GM12878 (cell line): ENCODE results near the gene EDC4. TPM values are rescaled to one million over a fixed set of nuclear protein-coding genes. Genes with fewer than 3 reads are reported as not detected.

ENCODE experiments used
- ATAC-seq: fragments of 200-7000 bp; cut with Tn5 transposase; 3 replicates; pipeline ENCODE4 v1.9.1; 2020; ENCODE audit warnings: mild to moderate bottlenecking, moderate library complexity
- BruUV-seq: library from RNA; stranded (reverse); fragments of 400-500 nt; replicated peaks from 2 replicates; lab custom pipeline; 2021; lab: Mats Ljungman, UMichigan
- CTCF ChIA-PET: fragments of 300-600 bp; sonication (Branson Sonifier 250); formaldehyde crosslinking; extraction: SDS; loops from one replicate; lab custom pipeline; 2021; ENCODE audit warnings: inconsistent platforms; lab: Yijun Ruan, JAX
- POLR2A ChIA-PET: fragments of 350-600 bp; formaldehyde crosslinking; extraction: SDS; loops from one replicate; lab custom pipeline; 2021; ENCODE audit warnings: inconsistent platforms; lab: Charles Lee
- RAD21 ChIA-PET: fragments of 300-600 bp; sonication (Branson Sonifier 250); formaldehyde crosslinking; loops from one replicate; lab custom pipeline; 2023; ENCODE audit warnings: antibody characterized with exemption; ENCODE audit not compliant: unreplicated experiment; lab: Charles Lee
- SMC1A ChIA-PET: fragments of 300-600 bp; sonication (Branson Sonifier 250); formaldehyde crosslinking; loops from one replicate; lab custom pipeline; 2023; ENCODE audit not compliant: unreplicated experiment, uncharacterized antibody; lab: Charles Lee
- DNase-seq: peaks from one replicate; pipeline ENCODE4 v3.0.0-alpha.2; 2011; ENCODE audit warnings: low read depth, low spot score
- FAIRE-seq: peaks from 3 replicates; lab custom pipeline; 2011; peaks lifted over from hg19 to GRCh38; lab: Jason Lieb, UNC
- H2AFZ ChIP-seq: 2 replicates; pipeline ENCODE4 v1.6.0; 2011; ENCODE audit warnings: low read depth, low read length, control low read depth; ENCODE audit not compliant: control insufficient read depth
- H3K27ac ChIP-seq: 2 replicates; pipeline ENCODE4 v1.5.1; 2011; ENCODE audit warnings: control low read depth; ENCODE audit not compliant: control insufficient read depth, insufficient read depth
- H3K27me3 ChIP-seq, 2 experiments: replicated peaks in 1 of 2; 2 replicates each; pipeline versions ENCODE4 v1.6.0 to v1.6.1; 2011; ENCODE audit warnings: low read length in 1 of 2; ENCODE audit not compliant: control insufficient read depth in 2 of 2, insufficient read depth in 2 of 2
- H3K36me3 ChIP-seq, 2 experiments: 2 replicates each; pipeline ENCODE4 v1.5.1; 2011; ENCODE audit warnings: low read length in 1 of 2; ENCODE audit not compliant: control insufficient read depth in 2 of 2, insufficient read depth in 2 of 2
- H3K4me1 ChIP-seq: 2 replicates; pipeline ENCODE4 v1.6.1; 2011; ENCODE audit warnings: mild to moderate bottlenecking, low read length, moderate library complexity, mixed read lengths; ENCODE audit not compliant: control insufficient read depth, insufficient read depth
- H3K4me2 ChIP-seq: 2 replicates; pipeline ENCODE4 v1.6.0; 2011; ENCODE audit warnings: control low read depth; ENCODE audit not compliant: control insufficient read depth, insufficient read depth
- H3K4me3 ChIP-seq: fragments of 200-600 bp; sonication (generic); 2 replicates; pipeline ENCODE4 v1.5.1; 2016
- H3K79me2 ChIP-seq: 2 replicates; pipeline ENCODE4 v1.6.0; 2011; ENCODE audit warnings: low read length; ENCODE audit not compliant: control insufficient read depth, insufficient read depth
- H3K9ac ChIP-seq: 2 replicates; pipeline ENCODE4 v1.8.0; 2011; ENCODE audit warnings: low read length, control low read depth, mixed read lengths; ENCODE audit not compliant: control insufficient read depth, insufficient read depth
- H3K9me3 ChIP-seq: replicated peaks from 3 replicates; pipeline ENCODE4 v1.5.1; 2011; ENCODE audit warnings: mild to moderate bottlenecking, low read length; ENCODE audit not compliant: control insufficient read depth, insufficient read depth
- H4K20me1 ChIP-seq: 2 replicates; pipeline ENCODE4 v1.6.0; 2011; ENCODE audit not compliant: control insufficient read depth, insufficient read depth
- CHD2 ChIP-seq: IDR thresholded peaks from 2 replicates; pipeline ENCODE4 v1.6.1; 2011; ENCODE audit warnings: low read depth, low read length, improper control_type of control experiment, borderline replicate concordance
- HCFC1 ChIP-seq: fragments of 150-350 bp; IDR thresholded peaks from 2 replicates; pipeline ENCODE4 v1.6.1; 2014; ENCODE audit warnings: low read length
- JUNB ChIP-seq: IDR thresholded peaks from 2 replicates; pipeline ENCODE4 v1.6.1; 2016; ENCODE audit warnings: antibody characterized with exemption, mild to moderate bottlenecking
- KLF5 ChIP-seq: fragments of 450-650 bp; IDR thresholded peaks from 2 replicates; pipeline ENCODE4 v1.6.1; 2014; ENCODE audit warnings: mild to moderate bottlenecking; ENCODE audit not compliant: partially characterized antibody
- MLLT1 ChIP-seq: fragments of 450-650 bp; IDR thresholded peaks from 2 replicates; pipeline ENCODE4 v1.6.1; 2016; ENCODE audit warnings: mild to moderate bottlenecking
- MTA3 ChIP-seq: IDR thresholded peaks from 2 replicates; pipeline ENCODE4 v1.6.1; 2012; ENCODE audit warnings: low read length, inconsistent platforms, borderline replicate concordance
- PML ChIP-seq: IDR thresholded peaks from 2 replicates; pipeline ENCODE4 v1.6.1; 2012; ENCODE audit warnings: low read length, inconsistent platforms
- RAD21 ChIP-seq: IDR thresholded peaks from 2 replicates; pipeline ENCODE4 v1.6.1; 2011; ENCODE audit warnings: mild to moderate bottlenecking, low read depth, low read length, moderate library complexity; ENCODE audit not compliant: insufficient read depth
- RELB ChIP-seq: fragments of 450-650 bp; IDR thresholded peaks from 2 replicates; pipeline ENCODE4 v1.6.1; 2017; ENCODE audit warnings: low read depth, mild to moderate bottlenecking, moderate library complexity
- SREBF1 ChIP-seq: IDR thresholded peaks from 2 replicates; pipeline ENCODE4 v1.6.1; 2012; ENCODE audit warnings: mild to moderate bottlenecking, low read length
- SUPT20H ChIP-seq: IDR thresholded peaks from 2 replicates; pipeline ENCODE4 v1.6.1; 2011; ENCODE audit warnings: low read depth, mild to moderate bottlenecking, low read length, moderate library complexity, borderline replicate concordance; ENCODE audit not compliant: control insufficient read depth
- WRNIP1 ChIP-seq: IDR thresholded peaks from 2 replicates; pipeline ENCODE4 v1.6.1; 2011; ENCODE audit warnings: low read depth, low read length, improper control_type of control experiment, borderline replicate concordance
- ZNF592 ChIP-seq: fragments of 450-650 bp; IDR thresholded peaks from 2 replicates; pipeline ENCODE4 v1.6.1; 2017; ENCODE audit warnings: mild to moderate bottlenecking, moderate library complexity
- ZSCAN29 ChIP-seq: fragments of 450-650 bp; IDR thresholded peaks from 2 replicates; pipeline ENCODE4 v1.6.1; 2017; ENCODE audit warnings: mild to moderate bottlenecking, moderate library complexity
- WGBS: methylation state at CpG from one replicate; pipeline ENCODE4 v1.1.6; 2016; ENCODE audit warnings: low lambda C conversion rate; ENCODE audit not compliant: insufficient replicate concordance, insufficient coverage; ENCODE audit errors: missing lambda C conversion rate; 5-methylcytosine and 5-hydroxymethylcytosine counted together
- in situ Hi-C: fragments of 300-500 bp; cut with MboI; formaldehyde crosslinking; loops from 9 replicates; pipeline ENCODE4 v1.14.3; 2018; ENCODE audit warnings: mixed read lengths
- intact Hi-C: fragments of 100-400 bp; cut with micrococcal nuclease; formaldehyde crosslinking; loops from one replicate; pipeline ENCODE4 v1.14.2; 2022; ENCODE audit not compliant: unreplicated experiment
- polyA plus RNA-seq, 11 experiments: library from polyadenylated mRNA; depleted of rRNA in 4 of 11; unstranded in 6 of 11; stranded (reverse) in 5 of 11; fragments of >200 nt; fragmentation: Nextera tagmentation in 4 of 11; fragmentation: Illumina TruSeq in 1 of 11; extraction: Ambion mirVana in 4 of 11; extraction: Trizol in 1 of 11; gene quantifications; 1 replicate in 1 of 11; 2 replicates in 10 of 11; pipeline versions ENCODE4 v1.2.1 to v1.2.3, GENCODE V29; 2011 to 2016; ENCODE audit warnings: inconsistent platforms in 2 of 11, missing spikeins in 2 of 11, low read depth in 1 of 11
- total RNA-seq, 4 experiments: library from RNA; depleted of rRNA in 3 of 4; stranded (reverse); fragments of >200 nt in 3 of 4; fragmentation: Illumina TruSeq in 1 of 4; extraction: Trizol in 1 of 4; gene quantifications; 2 replicates each; pipeline versions ENCODE4 v1.2.1 to v1.2.3, GENCODE V29; 2013 to 2021

Gene EDC4
- total and polyA plus RNA-seq, 10 of the 15 experiments (the other 5 are each of a cell fraction or from before 2014, with no cell fraction given) = 1.2 to 86.0 (median 53.4) TPM

- no peak for TF ChIP-seq MLLT1
- no peak for TF ChIP-seq CHD2
Measured at GRCh38 chr16:67853670-67854069, 19.2 kb upstream of the EDC4 start (continued).

- Histone ChIP-seq H3K9ac (no peak overlapping the region), H2AFZ (no peak overlapping the region), H3K79me2 (peaks cover 56% of the 10 kb centered on the region), H3K27me3 (no peaks in the 10 kb centered on the region), H3K4me2 (no peak overlapping the region), H3K27ac (no peak overlapping the region), H3K9me3 (no peaks in the 10 kb centered on the region), H3K4me3 (no peak overlapping the region), H4K20me1 (no peaks in the 10 kb centered on the region), H3K4me1 (no peaks in the 10 kb centered on the region), H3K36me3 (peaks cover 4% of the 10 kb centered on the region in 2 experiments; a peak in 3 of 4 replicates)
- CTCF ChIA-PET = interaction anchor here (0.6 to 1.3 kb wide), 2 partner anchors 16 to 39 kb away, joined by 3 read pairs; no protein-coding TSS in a partner anchor
- intact Hi-C loops = no loop called here
- FAIRE-seq (no peak), ATAC-seq (no peak), DNase-seq (no peak)
- SMC1A ChIA-PET = interaction anchor here (1.0 to 1.1 kb wide), 2 partner anchors 18 to 39 kb away, joined by 3 read pairs; no protein-coding TSS in a partner anchor
- POLR2A ChIA-PET = interaction anchor here (1.0 to 1.3 kb wide), 2 partner anchors 9 to 163 kb away, joined by 3 to 4 read pairs; partner anchors contain the start of genes CENPT and NUTF2
- in situ Hi-C loops = no loop called here
- RAD21 ChIA-PET = interaction anchor here (0.6 to 1.3 kb wide), 2 partner anchors 11 to 56 kb away, joined by 3 to 4 read pairs; no protein-coding TSS in a partner anchor
- BruUV-seq = no TSS peak
- WGBS = 72% methylated on average over 10 of the region's 10 CpGs
- TF ChIP-seq JUNB = no peak
- TF ChIP-seq CHD2 = no peak
- TF ChIP-seq SUPT20H = no peak
- no peak for TF ChIP-seq WRNIP1
- no peak for TF ChIP-seq MTA3
- TF ChIP-seq RELB = no peak
- no peak for TF ChIP-seq RAD21
- no peak for TF ChIP-seq KLF5
- TF ChIP-seq HCFC1 = no peak
- no peak for TF ChIP-seq ZNF592
- TF ChIP-seq ZSCAN29 = no peak
- no peak for TF ChIP-seq PML
- TF ChIP-seq SREBF1 = no peak
Measured at GRCh38 chr16:67855789-67856188, 17.1 kb upstream of the EDC4 start.
